Measurements from ENCODE around the gene OR56A3.

GRCh38 chr11:5910540-5910939, 31.5 kb upstream of the OR56A3 start:
- TF ChIP-seq ZNF384 (IDR thresholded peaks at IDR 0.05) (no peak), ELF4 (IDR thresholded peaks at IDR 0.05) (no peak), FOXM1 (IDR thresholded peaks at IDR 0.05; ENCODE audit: borderline replicate concordance) (no peak), FOXK2 (IDR thresholded peaks at IDR 0.05) (no peak), NFRKB (IDR thresholded peaks at IDR 0.05) (no peak), TARDBP (IDR thresholded peaks at IDR 0.05) (no peak), FOXA1 (IDR thresholded peaks at IDR 0.05) (no peak), SUZ12 (IDR thresholded peaks at IDR 0.05) (no peak), ARNT (IDR thresholded peaks at IDR 0.05) (no peak), BHLHE40 (IDR thresholded peaks at IDR 0.05; ENCODE audit: borderline replicate concordance) (no peak), LEF1 (IDR thresholded peaks at IDR 0.05; ENCODE audit: borderline replicate concordance) (no peak)

Data from HEK293T (cell line).